GM23338 (cell line): ENCODE data around the gene UBE2D1. TPM values are rescaled to one million over a fixed set of nuclear protein-coding genes. Genes with fewer than 3 reads are reported as not detected.

Experiments
- ATAC-seq: fragments of 200-7000 bp; cut with Tn5 transposase; 3 replicates; pipeline ENCODE4 v1.9.1; 2020
- DNase-seq: peaks from one replicate; pipeline ENCODE4 v3.0.0-alpha.2; 2015; ENCODE audit warnings: low spot score
- H2AFZ ChIP-seq: fragments of 200-600 bp; sonication (generic); 2 replicates; pipeline ENCODE4 v1.8.0; 2016; ENCODE audit warnings: antibody characterized with exemption, mild to moderate bottlenecking, moderate library complexity
- H3F3A ChIP-seq: fragments of 200-600 bp; sonication (generic); replicated peaks from 2 replicates; pipeline ENCODE4 v1.8.0; 2017; ENCODE audit warnings: antibody characterized with exemption, mixed run types, low read depth
- H3K27ac ChIP-seq: fragments of 200-600 bp; sonication (generic); 2 replicates; pipeline ENCODE4 v1.6.1; 2016; ENCODE audit warnings: low read depth
- H3K27me3 ChIP-seq: fragments of 200-600 bp; sonication (generic); 2 replicates; pipeline ENCODE4 v1.8.0; 2016; ENCODE audit warnings: mild to moderate bottlenecking, mixed run types, moderate library complexity; ENCODE audit not compliant: insufficient read depth
- H3K36me3 ChIP-seq: fragments of 200-600 bp; sonication (generic); 2 replicates; pipeline ENCODE4 v1.8.0; 2016; ENCODE audit warnings: mild to moderate bottlenecking; ENCODE audit not compliant: insufficient read depth
- H3K4me1 ChIP-seq: fragments of 200-600 bp; sonication (generic); 2 replicates; pipeline ENCODE4 v1.8.0; 2016; ENCODE audit warnings: mild to moderate bottlenecking, moderate library complexity; ENCODE audit not compliant: insufficient read depth
- H3K4me2 ChIP-seq: fragments of 200-600 bp; sonication (generic); 2 replicates; pipeline ENCODE4 v1.7.1; 2017; ENCODE audit warnings: mixed run types
- H3K4me3 ChIP-seq: fragments of 200-600 bp; sonication (generic); 2 replicates; pipeline ENCODE4 v1.6.1; 2016; ENCODE audit warnings: mixed run types
- H3K79me2 ChIP-seq: fragments of 200-600 bp; sonication (generic); replicated peaks from 2 replicates; pipeline ENCODE4 v1.8.0; 2017; ENCODE audit warnings: mild to moderate bottlenecking; ENCODE audit not compliant: insufficient read depth
- H3K9me2 ChIP-seq: fragments of 200-600 bp; sonication (generic); 2 replicates; pipeline ENCODE4 v1.8.0; 2017; ENCODE audit not compliant: insufficient read depth
- H4K20me1 ChIP-seq: fragments of 200-600 bp; sonication (generic); replicated peaks from 2 replicates; pipeline ENCODE4 v1.8.0; 2017; ENCODE audit warnings: mild to moderate bottlenecking; ENCODE audit not compliant: insufficient read depth
- H3K27ac Mint-ChIP-seq: 2 replicates; pipeline ENCODE4 v1.8.0; 2020; ENCODE audit warnings: inconsistent platforms, mild to moderate bottlenecking, moderate library complexity, mixed read lengths
- H3K27me3 Mint-ChIP-seq: 3 replicates; pipeline ENCODE4 v1.8.0; 2022; ENCODE audit warnings: low read depth, mild to moderate bottlenecking, moderate library complexity, mixed read lengths, inconsistent platforms; ENCODE audit not compliant: insufficient read depth, poor library complexity
- H3K36me3 Mint-ChIP-seq: 3 replicates; pipeline ENCODE4 v1.8.0; 2021; ENCODE audit warnings: low read depth, mild to moderate bottlenecking, inconsistent platforms, moderate library complexity, mixed read lengths
- H3K4me1 Mint-ChIP-seq: 3 replicates; pipeline ENCODE4 v1.8.0; 2020; ENCODE audit warnings: mild to moderate bottlenecking, inconsistent platforms, mixed read lengths
- H3K4me3 Mint-ChIP-seq: 3 replicates; pipeline ENCODE4 v1.8.0; 2021; ENCODE audit warnings: moderate library complexity, mild to moderate bottlenecking, inconsistent platforms, mixed read lengths
- H3K9me3 Mint-ChIP-seq: 3 replicates; pipeline ENCODE4 v1.8.0; 2020; ENCODE audit warnings: moderate library complexity, mild to moderate bottlenecking, inconsistent platforms, mixed read lengths
- CREB1 ChIP-seq: fragments of 250-450 bp; sonication (Bioruptor Pico); IDR thresholded peaks from 2 replicates; pipeline ENCODE4 v1.5.0; 2020; ENCODE audit warnings: low read depth, mild to moderate bottlenecking, moderate library complexity
- CTCF ChIP-seq, 2 experiments: fragments of 200-600 bp in 1 of 2; sonication (generic) in 1 of 2; conservative IDR thresholded peaks; 2 replicates each; pipeline versions ENCODE4 v1.5.1 to v1.6.1; 2016 to 2017; ENCODE audit warnings: antibody characterized with exemption in 2 of 2, low read depth in 2 of 2, mild to moderate bottlenecking in 2 of 2, moderate library complexity in 1 of 2
- EZH2 ChIP-seq: fragments of 200-600 bp; sonication (generic); IDR thresholded peaks from one replicate; pipeline ENCODE4 v1.8.0; 2017; ENCODE audit warnings: antibody characterized with exemption, mild to moderate bottlenecking, low read depth; ENCODE audit not compliant: unreplicated experiment
- EZH2phosphoT487 ChIP-seq: fragments of 200-600 bp; sonication (generic); IDR thresholded peaks from one replicate; pipeline ENCODE4 v1.8.1; 2018; ENCODE audit warnings: antibody characterized with exemption; ENCODE audit not compliant: unreplicated experiment
- JUNB ChIP-seq: IDR thresholded peaks from one replicate; pipeline ENCODE4 v1.6.1; 2016; ENCODE audit warnings: antibody characterized with exemption; ENCODE audit not compliant: unreplicated experiment
- NANOG ChIP-seq: IDR thresholded peaks from 2 replicates; pipeline ENCODE4 v1.6.1; 2016; ENCODE audit warnings: antibody characterized with exemption, borderline replicate concordance
- POLR2AphosphoS5 ChIP-seq: IDR thresholded peaks from 2 replicates; pipeline ENCODE4 v1.6.1; 2016; ENCODE audit warnings: antibody characterized with exemption, low read depth
- STAT1 ChIP-seq: IDR thresholded peaks from one replicate; pipeline ENCODE4 v1.6.1; 2016; ENCODE audit warnings: antibody characterized with exemption; ENCODE audit not compliant: unreplicated experiment
- ZNF114 ChIP-seq: fragments of 250-450 bp; sonication (Bioruptor Pico); IDR thresholded peaks from 2 replicates; pipeline ENCODE4 v1.5.0; 2020; ENCODE audit warnings: mild to moderate bottlenecking, moderate library complexity
- ZNF331 ChIP-seq: fragments of 250-450 bp; sonication (Bioruptor Pico); IDR thresholded peaks from 2 replicates; pipeline ENCODE4 v1.5.0; 2020; ENCODE audit warnings: low read depth, mild to moderate bottlenecking, moderate library complexity
- polyA plus RNA-seq: library from polyadenylated mRNA; unstranded; fragments of >200 nt; fragmentation: Nextera tagmentation; extraction: Ambion mirVana; gene quantifications from 2 replicates; pipeline ENCODE4 v1.2.1, GENCODE V29; 2016
- total RNA-seq: library from RNA; depleted of rRNA; stranded (reverse); fragments of >200 nt; shearing (Covaris generic); gene quantifications from 2 replicates; pipeline ENCODE4 v1.2.3, GENCODE V29; 2014
- TF ChIP-seq, protein P1 (sequence below): IDR thresholded peaks from 2 replicates; pipeline ENCODE4 v1.6.1; 2016; ENCODE audit warnings: antibody characterized with exemption
- TF ChIP-seq, protein P2 (sequence below): fragments of 250-450 bp; sonication (Bioruptor Pico); IDR thresholded peaks from 2 replicates; pipeline ENCODE4 v1.5.0; 2020; ENCODE audit warnings: mild to moderate bottlenecking, moderate library complexity
- TF ChIP-seq, protein P3 (sequence below): IDR thresholded peaks from one replicate; pipeline ENCODE4 v1.6.1; 2018; ENCODE audit warnings: antibody characterized with exemption; ENCODE audit not compliant: unreplicated experiment

UBE2D1 gene
- total and polyA plus RNA-seq, 2 experiments from 2014 or later: 39.5 to 64.9 TPM

- TF ChIP-seq NANOG (no peak), JUNB (no peak), EZH2 (no peak), POLR2AphosphoS5 (no peak), EZH2phosphoT487 (no peak), CREB1 (CRISPR knock-in tag) (no peak), STAT1 (no peak), ZNF114 (no peak), CTCF (conservative IDR thresholded peaks at IDR 0.05; ENCODE audit: low read depth in 2 of 2) (no peak), ZNF331 (no peak)
- TF ChIP-seq, protein P1, sequence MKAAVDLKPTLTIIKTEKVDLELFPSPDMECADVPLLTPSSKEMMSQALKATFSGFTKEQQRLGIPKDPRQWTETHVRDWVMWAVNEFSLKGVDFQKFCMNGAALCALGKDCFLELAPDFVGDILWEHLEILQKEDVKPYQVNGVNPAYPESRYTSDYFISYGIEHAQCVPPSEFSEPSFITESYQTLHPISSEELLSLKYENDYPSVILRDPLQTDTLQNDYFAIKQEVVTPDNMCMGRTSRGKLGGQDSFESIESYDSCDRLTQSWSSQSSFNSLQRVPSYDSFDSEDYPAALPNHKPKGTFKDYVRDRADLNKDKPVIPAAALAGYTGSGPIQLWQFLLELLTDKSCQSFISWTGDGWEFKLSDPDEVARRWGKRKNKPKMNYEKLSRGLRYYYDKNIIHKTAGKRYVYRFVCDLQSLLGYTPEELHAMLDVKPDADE: no peak
- TF ChIP-seq, protein P2, sequence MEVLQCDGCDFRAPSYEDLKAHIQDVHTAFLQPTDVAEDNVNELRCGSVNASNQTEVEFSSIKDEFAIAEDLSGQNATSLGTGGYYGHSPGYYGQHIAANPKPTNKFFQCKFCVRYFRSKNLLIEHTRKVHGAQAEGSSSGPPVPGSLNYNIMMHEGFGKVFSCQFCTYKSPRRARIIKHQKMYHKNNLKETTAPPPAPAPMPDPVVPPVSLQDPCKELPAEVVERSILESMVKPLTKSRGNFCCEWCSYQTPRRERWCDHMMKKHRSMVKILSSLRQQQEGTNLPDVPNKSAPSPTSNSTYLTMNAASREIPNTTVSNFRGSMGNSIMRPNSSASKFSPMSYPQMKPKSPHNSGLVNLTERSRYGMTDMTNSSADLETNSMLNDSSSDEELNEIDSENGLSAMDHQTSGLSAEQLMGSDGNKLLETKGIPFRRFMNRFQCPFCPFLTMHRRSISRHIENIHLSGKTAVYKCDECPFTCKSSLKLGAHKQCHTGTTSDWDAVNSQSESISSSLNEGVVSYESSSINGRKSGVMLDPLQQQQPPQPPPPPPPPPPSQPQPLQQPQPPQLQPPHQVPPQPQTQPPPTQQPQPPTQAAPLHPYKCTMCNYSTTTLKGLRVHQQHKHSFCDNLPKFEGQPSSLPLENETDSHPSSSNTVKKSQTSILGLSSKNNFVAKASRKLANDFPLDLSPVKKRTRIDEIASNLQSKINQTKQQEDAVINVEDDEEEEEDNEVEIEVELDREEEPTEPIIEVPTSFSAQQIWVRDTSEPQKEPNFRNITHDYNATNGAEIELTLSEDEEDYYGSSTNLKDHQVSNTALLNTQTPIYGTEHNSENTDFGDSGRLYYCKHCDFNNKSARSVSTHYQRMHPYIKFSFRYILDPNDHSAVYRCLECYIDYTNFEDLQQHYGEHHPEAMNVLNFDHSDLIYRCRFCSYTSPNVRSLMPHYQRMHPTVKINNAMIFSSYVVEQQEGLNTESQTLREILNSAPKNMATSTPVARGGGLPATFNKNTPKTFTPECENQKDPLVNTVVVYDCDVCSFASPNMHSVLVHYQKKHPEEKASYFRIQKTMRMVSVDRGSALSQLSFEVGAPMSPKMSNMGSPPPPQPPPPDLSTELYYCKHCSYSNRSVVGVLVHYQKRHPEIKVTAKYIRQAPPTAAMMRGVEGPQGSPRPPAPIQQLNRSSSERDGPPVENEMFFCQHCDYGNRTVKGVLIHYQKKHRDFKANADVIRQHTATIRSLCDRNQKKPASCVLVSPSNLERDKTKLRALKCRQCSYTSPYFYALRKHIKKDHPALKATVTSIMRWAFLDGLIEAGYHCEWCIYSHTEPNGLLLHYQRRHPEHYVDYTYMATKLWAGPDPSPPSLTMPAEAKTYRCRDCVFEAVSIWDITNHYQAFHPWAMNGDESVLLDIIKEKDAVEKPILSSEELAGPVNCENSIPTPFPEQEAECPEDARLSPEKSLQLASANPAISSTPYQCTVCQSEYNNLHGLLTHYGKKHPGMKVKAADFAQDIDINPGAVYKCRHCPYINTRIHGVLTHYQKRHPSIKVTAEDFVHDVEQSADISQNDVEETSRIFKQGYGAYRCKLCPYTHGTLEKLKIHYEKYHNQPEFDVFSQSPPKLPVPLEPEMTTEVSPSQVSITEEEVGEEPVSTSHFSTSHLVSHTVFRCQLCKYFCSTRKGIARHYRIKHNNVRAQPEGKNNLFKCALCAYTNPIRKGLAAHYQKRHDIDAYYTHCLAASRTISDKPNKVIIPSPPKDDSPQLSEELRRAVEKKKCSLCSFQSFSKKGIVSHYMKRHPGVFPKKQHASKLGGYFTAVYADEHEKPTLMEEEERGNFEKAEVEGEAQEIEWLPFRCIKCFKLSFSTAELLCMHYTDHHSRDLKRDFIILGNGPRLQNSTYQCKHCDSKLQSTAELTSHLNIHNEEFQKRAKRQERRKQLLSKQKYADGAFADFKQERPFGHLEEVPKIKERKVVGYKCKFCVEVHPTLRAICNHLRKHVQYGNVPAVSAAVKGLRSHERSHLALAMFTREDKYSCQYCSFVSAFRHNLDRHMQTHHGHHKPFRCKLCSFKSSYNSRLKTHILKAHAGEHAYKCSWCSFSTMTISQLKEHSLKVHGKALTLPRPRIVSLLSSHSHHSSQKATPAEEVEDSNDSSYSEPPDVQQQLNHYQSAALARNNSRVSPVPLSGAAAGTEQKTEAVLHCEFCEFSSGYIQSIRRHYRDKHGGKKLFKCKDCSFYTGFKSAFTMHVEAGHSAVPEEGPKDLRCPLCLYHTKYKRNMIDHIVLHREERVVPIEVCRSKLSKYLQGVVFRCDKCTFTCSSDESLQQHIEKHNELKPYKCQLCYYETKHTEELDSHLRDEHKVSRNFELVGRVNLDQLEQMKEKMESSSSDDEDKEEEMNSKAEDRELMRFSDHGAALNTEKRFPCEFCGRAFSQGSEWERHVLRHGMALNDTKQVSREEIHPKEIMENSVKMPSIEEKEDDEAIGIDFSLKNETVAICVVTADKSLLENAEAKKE (CRISPR knock-in tag): no peak
- TF ChIP-seq, protein P3, sequence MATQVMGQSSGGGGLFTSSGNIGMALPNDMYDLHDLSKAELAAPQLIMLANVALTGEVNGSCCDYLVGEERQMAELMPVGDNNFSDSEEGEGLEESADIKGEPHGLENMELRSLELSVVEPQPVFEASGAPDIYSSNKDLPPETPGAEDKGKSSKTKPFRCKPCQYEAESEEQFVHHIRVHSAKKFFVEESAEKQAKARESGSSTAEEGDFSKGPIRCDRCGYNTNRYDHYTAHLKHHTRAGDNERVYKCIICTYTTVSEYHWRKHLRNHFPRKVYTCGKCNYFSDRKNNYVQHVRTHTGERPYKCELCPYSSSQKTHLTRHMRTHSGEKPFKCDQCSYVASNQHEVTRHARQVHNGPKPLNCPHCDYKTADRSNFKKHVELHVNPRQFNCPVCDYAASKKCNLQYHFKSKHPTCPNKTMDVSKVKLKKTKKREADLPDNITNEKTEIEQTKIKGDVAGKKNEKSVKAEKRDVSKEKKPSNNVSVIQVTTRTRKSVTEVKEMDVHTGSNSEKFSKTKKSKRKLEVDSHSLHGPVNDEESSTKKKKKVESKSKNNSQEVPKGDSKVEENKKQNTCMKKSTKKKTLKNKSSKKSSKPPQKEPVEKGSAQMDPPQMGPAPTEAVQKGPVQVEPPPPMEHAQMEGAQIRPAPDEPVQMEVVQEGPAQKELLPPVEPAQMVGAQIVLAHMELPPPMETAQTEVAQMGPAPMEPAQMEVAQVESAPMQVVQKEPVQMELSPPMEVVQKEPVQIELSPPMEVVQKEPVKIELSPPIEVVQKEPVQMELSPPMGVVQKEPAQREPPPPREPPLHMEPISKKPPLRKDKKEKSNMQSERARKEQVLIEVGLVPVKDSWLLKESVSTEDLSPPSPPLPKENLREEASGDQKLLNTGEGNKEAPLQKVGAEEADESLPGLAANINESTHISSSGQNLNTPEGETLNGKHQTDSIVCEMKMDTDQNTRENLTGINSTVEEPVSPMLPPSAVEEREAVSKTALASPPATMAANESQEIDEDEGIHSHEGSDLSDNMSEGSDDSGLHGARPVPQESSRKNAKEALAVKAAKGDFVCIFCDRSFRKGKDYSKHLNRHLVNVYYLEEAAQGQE: no peak
Measured at GRCh38 chr10:58409956-58410610, 75.3 kb downstream of the UBE2D1 start.

More at GRCh38 chr10:58409956-58410610, 75.3 kb downstream of the UBE2D1 start:
- peaks cover under 1% of the 10 kb centered on the region for H3K27me3 Mint-ChIP-seq
- Histone ChIP-seq H3K27ac (no peak overlapping the region), H3K36me3 (no peaks in the 10 kb centered on the region), H2AFZ (no peak overlapping the region), H3F3A (no peaks in the 10 kb centered on the region), H3K9me2 (no peaks in the 10 kb centered on the region), H3K4me1 (no peaks in the 10 kb centered on the region), H3K4me3 (no peak overlapping the region), H4K20me1 (no peaks in the 10 kb centered on the region), H3K4me2 (no peak overlapping the region), H3K79me2 (no peaks in the 10 kb centered on the region), H3K27me3 (no peaks in the 10 kb centered on the region)
- ATAC-seq (no peak), DNase-seq (no peak)
- peaks cover 2% of the 10 kb centered on the region; the same call in 1 of the 3 replicates for H3K9me3 Mint-ChIP-seq
- H3K27ac Mint-ChIP-seq: no peak overlapping the region
- peaks cover 10% of the 10 kb centered on the region for H3K4me1 Mint-ChIP-seq
- H3K4me3 Mint-ChIP-seq: no peak overlapping the region
- H3K36me3 Mint-ChIP-seq: no peaks in the 10 kb centered on the region
